Neuronal stem cell (in vitro differentiated cells): ENCODE measurements around the gene ITGA7.

ENCODE experiments used
- DNase-seq: peaks from one replicate; pipeline ENCODE4 v3.0.0-alpha.2; 2013; ENCODE audit warnings: low spot score
- H2AFZ ChIP-seq: one replicate; pipeline ENCODE4 v1.6.1; 2013; ENCODE audit warnings: mild to moderate bottlenecking, low read length, inconsistent platforms
- H2AK5ac ChIP-seq: 2 replicates; pipeline ENCODE4 v1.6.1; 2013; ENCODE audit warnings: low read depth, mild to moderate bottlenecking, inconsistent platforms, low read length, moderate library complexity, mixed read lengths
- H2BK120ac ChIP-seq: 2 replicates; pipeline ENCODE4 v1.6.1; 2013; ENCODE audit warnings: low read depth, mild to moderate bottlenecking, inconsistent platforms, low read length, moderate library complexity, mixed read lengths
- H2BK12ac ChIP-seq: one replicate; pipeline ENCODE4 v1.6.1; 2013; ENCODE audit warnings: low read length, inconsistent platforms
- H2BK15ac ChIP-seq: 2 replicates; pipeline ENCODE4 v1.6.1; 2013; ENCODE audit warnings: mild to moderate bottlenecking, low read length, inconsistent platforms, mixed read lengths
- H2BK5ac ChIP-seq: one replicate; pipeline ENCODE4 v1.6.1; 2013; ENCODE audit warnings: inconsistent platforms, mild to moderate bottlenecking, low read length, moderate library complexity
- H3K14ac ChIP-seq: one replicate; pipeline ENCODE4 v1.6.1; 2013; ENCODE audit warnings: low read length, inconsistent platforms
- H3K18ac ChIP-seq: 2 replicates; pipeline ENCODE4 v1.6.1; 2013; ENCODE audit warnings: low read length, inconsistent platforms
- H3K23ac ChIP-seq: 2 replicates; pipeline ENCODE4 v1.6.1; 2013; ENCODE audit warnings: low read depth, mild to moderate bottlenecking, mixed read lengths, low read length, inconsistent platforms; ENCODE audit not compliant: poor library complexity
- H3K27ac ChIP-seq: replicated peaks from 3 replicates; pipeline ENCODE4 v1.5.1; 2013; ENCODE audit warnings: low read length, inconsistent platforms
- H3K27me3 ChIP-seq, 3 experiments: 2 replicates each; pipeline ENCODE4 v1.6.1; 2013; ENCODE audit warnings: low read length in 3 of 3, mild to moderate bottlenecking in 2 of 3, inconsistent platforms in 1 of 3, low read depth in 1 of 3, mixed read lengths in 1 of 3, moderate library complexity in 1 of 3; ENCODE audit not compliant: control insufficient read depth in 3 of 3, insufficient read depth in 3 of 3
- H3K36me3 ChIP-seq, 2 donors: replicated peaks in 1 of 2; 2 replicates each; pipeline ENCODE4 v1.6.1; 2013; ENCODE audit warnings: low read length in 2 of 2; ENCODE audit not compliant: control insufficient read depth in 2 of 2, insufficient read depth in 2 of 2
- H3K4ac ChIP-seq: 2 replicates; pipeline ENCODE4 v1.6.1; 2013; ENCODE audit warnings: inconsistent platforms, mild to moderate bottlenecking, low read length, moderate library complexity
- H3K4me1 ChIP-seq, 2 donors: 1 replicate in 1 of 2; 2 replicates in 1 of 2; pipeline ENCODE4 v1.6.1; 2013; ENCODE audit warnings: low read length in 2 of 2, low read depth in 1 of 2; ENCODE audit not compliant: control insufficient read depth in 2 of 2, insufficient read depth in 1 of 2
- H3K4me2 ChIP-seq: one replicate; pipeline ENCODE4 v1.6.1; 2013; ENCODE audit warnings: mild to moderate bottlenecking, low read length, inconsistent platforms; ENCODE audit not compliant: insufficient read depth, poor library complexity, severe bottlenecking
- H3K4me3 ChIP-seq, 2 donors: 2 replicates each; pipeline ENCODE4 v1.5.1; 2013; ENCODE audit warnings: low read length in 2 of 2, mild to moderate bottlenecking in 2 of 2, inconsistent platforms in 1 of 2, moderate library complexity in 1 of 2
- H3K79me1 ChIP-seq: one replicate; pipeline ENCODE4 v1.6.1; 2013; ENCODE audit warnings: low read depth, mild to moderate bottlenecking, inconsistent platforms, low read length, moderate library complexity
- H3K9ac ChIP-seq: one replicate; pipeline ENCODE4 v1.6.1; 2013; ENCODE audit warnings: mild to moderate bottlenecking, low read depth, low read length, inconsistent platforms; ENCODE audit not compliant: poor library complexity
- H3K9me3 ChIP-seq, 2 donors: replicated peaks in 1 of 2; 2 replicates each; pipeline versions ENCODE3 to v1.6.1; 2013; ENCODE audit warnings: low read length in 2 of 2, mild to moderate bottlenecking in 2 of 2, inconsistent platforms in 1 of 2, low read depth in 1 of 2, mixed read lengths in 1 of 2, moderate library complexity in 1 of 2; ENCODE audit not compliant: control insufficient read depth in 2 of 2, insufficient read depth in 1 of 2
- H4K8ac ChIP-seq: one replicate; pipeline ENCODE4 v1.6.1; 2013; ENCODE audit warnings: low read depth, mild to moderate bottlenecking, inconsistent platforms, low read length, moderate library complexity
- H4K91ac ChIP-seq: one replicate; pipeline ENCODE4 v1.6.1; 2013; ENCODE audit warnings: low read length, low read depth, mild to moderate bottlenecking, inconsistent platforms; ENCODE audit not compliant: poor library complexity
- WGBS, 2 donors: extraction: QIAGEN DNeasy Blood & Tissue Kit; methylation state at CpG; one replicate each; pipeline ENCODE4 v1.1.7; 2013; ENCODE audit warnings: missing lambda C conversion rate in 2 of 2, mixed read lengths in 1 of 2; ENCODE audit not compliant: insufficient read length in 2 of 2, insufficient replicate concordance in 1 of 2; ENCODE audit errors: extremely low coverage in 2 of 2; 5-methylcytosine and 5-hydroxymethylcytosine counted together

Gene ITGA7

GRCh38 chr12:55644591-55644990 is 63.1 kb downstream of the ITGA7 start:
- Histone ChIP-seq H3K9me3 (peaks cover 0 to 5% of the 10 kb centered on the region in 2 donors), H3K27ac (no peak overlapping the region), H3K27me3 (peaks cover 0 to 3% (median 0%) of the 10 kb centered on the region in 3 experiments), H2BK120ac (no peak overlapping the region), H2AK5ac (no peak overlapping the region), H3K4me3 (no peak overlapping the region), H2BK5ac (no peak overlapping the region), H3K4ac (no peak overlapping the region), H3K14ac (no peak overlapping the region), H4K8ac (no peak overlapping the region), H3K4me1 (no peaks in the 10 kb centered on the region), H2BK15ac (no peak overlapping the region), H4K91ac (no peak overlapping the region), H3K23ac (no peak overlapping the region), H2BK12ac (no peak overlapping the region), H3K36me3 (no peaks in the 10 kb centered on the region), H3K79me1 (no peaks in the 10 kb centered on the region), H3K9ac (no peak overlapping the region), H3K18ac (no peak overlapping the region), H3K4me2 (no peak overlapping the region), H2AFZ (no peak overlapping the region)
- no peak for DNase-seq
- WGBS, 2 donors, result no CpG with 5 or more reads among the region's 1 CpG

GRCh38 chr12:55642669-55643068 is 65.0 kb downstream of the ITGA7 start:
- no peaks in the 10 kb centered on the region for H3K36me3 ChIP-seq
- no peak overlapping the region for H3K23ac ChIP-seq
- H2BK120ac ChIP-seq, result no peak overlapping the region
- no peaks in the 10 kb centered on the region for H3K4me1 ChIP-seq
- no peak overlapping the region for H3K18ac ChIP-seq
- H3K14ac ChIP-seq, result no peak overlapping the region
- H2AFZ ChIP-seq, result no peak overlapping the region
- H3K9me3 ChIP-seq, result peaks cover 0 to 5% of the 10 kb centered on the region in 2 donors
- no peak overlapping the region for H3K4ac ChIP-seq
- peaks cover 0 to 3% (median 0%) of the 10 kb centered on the region in 3 experiments for H3K27me3 ChIP-seq
- no peak overlapping the region for H3K27ac ChIP-seq
- H4K8ac ChIP-seq, result no peak overlapping the region
- no peak overlapping the region for H3K4me3 ChIP-seq
- WGBS, 2 donors, result no CpG with 5 or more reads among the region's 7 CpGs
- no peak overlapping the region for H3K4me2 ChIP-seq
- no peak overlapping the region for H3K9ac ChIP-seq
- no peak overlapping the region for H2BK12ac ChIP-seq
- H2AK5ac ChIP-seq, result no peak overlapping the region
- DNase-seq, result no peak
- no peak overlapping the region for H2BK5ac ChIP-seq
- no peak overlapping the region for H2BK15ac ChIP-seq
- no peak overlapping the region for H4K91ac ChIP-seq
- H3K79me1 ChIP-seq, result no peaks in the 10 kb centered on the region

DNA sequence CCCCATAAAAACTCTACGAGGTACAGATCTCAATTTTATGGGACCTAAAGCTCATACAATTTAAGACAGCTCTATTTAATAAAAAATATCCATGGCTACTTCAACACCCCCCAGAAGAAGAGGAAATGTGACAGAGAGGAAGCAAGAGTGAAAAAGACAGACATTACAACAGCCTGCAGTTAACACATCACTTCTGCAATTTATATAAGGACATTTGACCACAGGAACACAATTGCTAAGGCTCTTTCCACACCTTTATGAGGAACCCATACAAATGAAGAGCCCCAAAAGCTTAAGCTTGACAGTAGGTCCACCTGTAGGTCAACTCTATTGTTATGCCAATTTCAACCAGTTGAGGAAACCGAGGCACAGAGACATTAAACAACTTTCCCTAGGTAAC is 65.4 kb downstream of the ITGA7 start:
- no peak overlapping the region for H2BK15ac ChIP-seq
- H2BK12ac ChIP-seq, result no peak overlapping the region
- H3K4me1 ChIP-seq, result no peaks in the 10 kb centered on the region
- H2AK5ac ChIP-seq, result no peak overlapping the region
- H3K4ac ChIP-seq, result no peak overlapping the region
- H3K9me3 ChIP-seq, result peaks cover 0 to 5% of the 10 kb centered on the region in 2 donors
- H3K14ac ChIP-seq, result no peak overlapping the region
- no peak overlapping the region for H4K91ac ChIP-seq
- no peaks in the 10 kb centered on the region for H3K79me1 ChIP-seq
- no CpG with 5 or more reads among the region's 2 CpGs for WGBS, 2 donors
- H3K27me3 ChIP-seq, result peaks cover 0 to 3% (median 0%) of the 10 kb centered on the region in 3 experiments
- no peak overlapping the region for H4K8ac ChIP-seq
- H3K36me3 ChIP-seq, result no peaks in the 10 kb centered on the region
- H2BK5ac ChIP-seq, result no peak overlapping the region
- no peak overlapping the region for H3K27ac ChIP-seq
- no peak for DNase-seq
- H3K4me2 ChIP-seq, result no peak overlapping the region
- H3K4me3 ChIP-seq, result no peak overlapping the region
- no peak overlapping the region for H3K23ac ChIP-seq
- no peak overlapping the region for H3K18ac ChIP-seq
- no peak overlapping the region for H3K9ac ChIP-seq
- H2AFZ ChIP-seq, result no peak overlapping the region
- no peak overlapping the region for H2BK120ac ChIP-seq

DNA sequence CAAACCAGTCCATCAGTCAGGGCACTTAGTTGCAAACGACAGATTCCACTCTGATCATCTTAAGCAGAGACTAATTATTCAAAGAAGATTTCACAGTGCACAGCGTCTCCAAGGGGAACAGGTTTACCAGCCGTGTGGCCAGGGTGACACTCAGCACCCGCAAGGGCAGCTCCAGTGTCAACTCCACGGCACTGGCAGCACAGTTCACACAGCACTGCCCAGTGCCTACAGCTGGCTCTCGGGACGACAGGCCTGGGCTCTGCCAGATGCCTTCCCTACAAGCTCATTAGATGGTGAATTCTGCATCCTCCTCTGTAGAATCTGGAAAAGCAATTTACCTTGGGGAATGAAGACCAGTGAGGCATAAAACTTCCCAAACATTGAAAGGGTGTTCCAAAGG is 66.1 kb downstream of the ITGA7 start:
- H3K23ac ChIP-seq, result no peak overlapping the region
- H3K4me2 ChIP-seq, result no peak overlapping the region
- H2BK15ac ChIP-seq, result no peak overlapping the region
- no peak overlapping the region for H3K14ac ChIP-seq
- DNase-seq, result no peak
- H3K9me3 ChIP-seq, result peaks cover 0 to 5% of the 10 kb centered on the region in 2 donors
- H2BK120ac ChIP-seq, result no peak overlapping the region
- no peak overlapping the region for H4K8ac ChIP-seq
- H3K9ac ChIP-seq, result no peak overlapping the region
- H3K4me3 ChIP-seq, result no peak overlapping the region
- H3K79me1 ChIP-seq, result no peaks in the 10 kb centered on the region
- H2BK5ac ChIP-seq, result no peak overlapping the region
- H3K36me3 ChIP-seq, result no peaks in the 10 kb centered on the region
- no peak overlapping the region for H3K4ac ChIP-seq
- no peak overlapping the region for H4K91ac ChIP-seq
- no peak overlapping the region for H3K27ac ChIP-seq
- H3K18ac ChIP-seq, result no peak overlapping the region
- no peak overlapping the region for H2AK5ac ChIP-seq
- no peaks in the 10 kb centered on the region for H3K4me1 ChIP-seq
- no peak overlapping the region for H2AFZ ChIP-seq
- no CpG with 5 or more reads among the region's 7 CpGs for WGBS, 2 donors
- peaks cover 0 to 3% (median 0%) of the 10 kb centered on the region in 3 experiments for H3K27me3 ChIP-seq
- H2BK12ac ChIP-seq, result no peak overlapping the region
